Measurements from ENCODE around the gene HORMAD2.

HORMAD2 gene

DNA sequence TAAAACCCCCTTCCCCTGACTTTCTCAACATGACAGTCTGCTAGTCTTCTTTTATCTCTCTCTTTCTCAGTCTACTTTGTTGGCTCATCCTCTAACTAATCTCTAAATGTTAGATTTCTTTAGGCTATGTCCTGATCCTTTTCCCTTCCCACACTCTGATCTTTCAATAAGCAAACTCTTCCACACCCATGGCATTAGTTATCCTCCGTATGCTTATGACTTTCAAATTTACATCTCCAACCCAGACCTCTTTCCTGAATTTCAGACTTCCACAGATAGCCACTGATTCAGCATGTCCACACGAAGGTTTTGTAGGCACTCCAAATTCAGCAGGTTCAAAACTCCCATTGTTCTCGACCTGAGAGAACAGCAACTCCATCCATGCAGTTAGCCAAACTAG, 90.7 kb downstream of the HORMAD2 start:
- no peak for DNase-seq

DNA sequence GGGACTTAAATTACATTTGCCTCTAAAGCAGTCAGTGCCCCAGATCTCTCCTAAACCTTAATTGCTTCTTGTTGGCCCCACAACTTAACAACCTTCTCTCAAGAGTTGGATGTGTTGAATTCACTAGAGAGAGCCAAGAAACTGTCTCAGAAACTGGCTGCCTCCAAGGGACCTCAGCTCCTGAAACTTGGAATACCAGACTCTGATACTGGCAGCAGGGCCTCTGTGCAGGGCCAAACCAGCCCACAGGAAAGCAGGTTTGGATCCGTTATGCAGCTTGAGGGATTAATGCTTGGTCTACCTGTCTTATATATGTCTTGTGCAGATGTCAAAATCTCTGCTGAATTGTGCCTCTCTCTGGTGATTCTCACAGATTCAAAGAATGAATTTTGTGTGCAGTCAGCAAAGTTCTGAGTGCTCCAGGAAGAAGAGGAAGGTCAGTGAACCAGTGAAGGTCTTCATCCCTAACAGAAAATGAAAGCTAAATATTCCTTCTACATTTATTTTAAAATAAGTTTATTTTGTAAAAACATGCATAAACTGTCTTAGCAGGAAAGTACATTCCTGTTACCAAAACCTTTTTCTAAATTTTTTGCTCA, 95.5 kb downstream of the HORMAD2 start:
- no peak for DNase-seq

DNA sequence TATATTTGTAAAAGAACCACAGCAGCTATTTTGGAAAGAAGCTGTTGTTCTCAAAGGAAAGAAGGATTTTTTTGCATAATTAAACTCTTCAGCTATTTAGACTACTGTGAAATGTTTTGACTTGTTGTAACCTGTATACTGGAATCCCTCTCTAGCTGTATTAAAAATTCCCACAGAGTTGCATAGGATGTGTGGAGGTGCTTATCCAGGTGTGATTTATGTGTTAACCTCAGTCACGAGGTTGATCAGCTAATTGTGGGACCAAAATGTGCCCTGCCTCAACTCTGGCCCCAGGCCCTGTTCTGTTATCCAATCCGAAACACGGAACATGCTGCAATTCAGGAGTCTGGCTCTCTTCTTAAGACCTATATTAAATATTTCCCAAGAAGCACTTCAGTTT, 96.2 kb downstream of the HORMAD2 start:
- no peak for DNase-seq

DNA sequence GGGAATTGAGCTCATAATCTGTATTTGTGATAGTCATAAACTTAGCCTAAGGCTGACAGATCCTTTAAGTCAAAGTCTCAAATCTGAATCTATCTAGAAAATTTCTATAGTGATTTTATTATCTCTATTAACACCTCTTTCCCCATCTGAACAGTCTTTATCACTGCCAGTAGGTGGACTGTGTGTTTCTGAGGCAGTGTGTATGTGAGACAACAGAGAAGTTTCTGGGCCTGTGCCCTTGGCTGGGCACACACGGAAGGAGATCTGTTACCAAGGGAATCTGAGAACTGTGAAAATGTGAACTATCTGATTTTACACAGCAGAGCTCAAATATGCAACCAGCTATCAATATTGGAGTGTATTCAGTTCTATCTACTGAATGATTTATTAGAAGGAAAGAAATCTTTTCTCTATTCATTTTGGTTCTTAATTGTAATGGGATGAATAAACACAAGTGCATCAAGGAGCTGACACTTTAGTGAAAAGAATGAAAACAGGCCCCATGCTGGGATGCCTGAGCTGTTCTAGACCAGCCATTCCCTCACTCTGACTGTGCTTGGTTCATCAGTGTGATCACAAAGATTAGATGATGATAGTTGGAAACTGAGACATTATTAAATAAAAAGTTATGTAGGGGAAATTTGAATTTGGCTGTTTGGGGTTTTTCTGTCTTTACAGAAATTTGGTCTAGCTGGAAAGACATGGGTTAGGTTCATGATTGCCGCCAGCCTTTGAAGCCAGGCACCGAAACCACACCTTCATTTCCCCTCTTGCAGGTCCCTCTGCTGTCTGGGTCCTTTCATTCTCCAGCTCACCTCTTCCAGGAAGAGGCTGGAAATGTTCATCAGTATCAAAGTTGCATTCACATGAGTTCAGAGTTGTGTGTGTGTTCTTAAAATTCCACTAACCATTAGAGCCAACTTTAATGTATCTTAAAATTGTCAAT, 98.2 kb downstream of the HORMAD2 start:
- peak; percentile 38 to 51 for DNase-seq

DNA sequence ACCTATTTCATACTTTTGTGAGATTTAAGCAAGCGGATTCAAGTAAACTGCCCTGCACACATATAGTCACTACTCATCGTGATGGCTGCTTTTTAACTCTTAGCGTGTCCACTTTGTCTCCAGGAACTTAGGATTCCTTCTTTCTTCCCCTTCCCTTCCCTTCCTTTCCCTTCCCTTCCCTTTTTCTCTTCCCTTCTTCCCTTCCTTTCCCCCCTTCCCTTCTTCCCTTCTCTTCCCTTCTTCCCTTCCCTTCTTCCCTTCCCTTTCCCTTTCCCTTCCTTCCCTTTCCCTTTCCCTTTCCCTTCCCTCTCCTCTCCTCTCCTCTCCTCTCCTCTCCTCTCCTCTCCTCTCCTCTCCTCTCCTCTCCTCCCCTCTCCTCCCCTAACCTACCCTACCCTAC, 100.4 kb downstream of the HORMAD2 start:
- DNase-seq: no peak

DNA sequence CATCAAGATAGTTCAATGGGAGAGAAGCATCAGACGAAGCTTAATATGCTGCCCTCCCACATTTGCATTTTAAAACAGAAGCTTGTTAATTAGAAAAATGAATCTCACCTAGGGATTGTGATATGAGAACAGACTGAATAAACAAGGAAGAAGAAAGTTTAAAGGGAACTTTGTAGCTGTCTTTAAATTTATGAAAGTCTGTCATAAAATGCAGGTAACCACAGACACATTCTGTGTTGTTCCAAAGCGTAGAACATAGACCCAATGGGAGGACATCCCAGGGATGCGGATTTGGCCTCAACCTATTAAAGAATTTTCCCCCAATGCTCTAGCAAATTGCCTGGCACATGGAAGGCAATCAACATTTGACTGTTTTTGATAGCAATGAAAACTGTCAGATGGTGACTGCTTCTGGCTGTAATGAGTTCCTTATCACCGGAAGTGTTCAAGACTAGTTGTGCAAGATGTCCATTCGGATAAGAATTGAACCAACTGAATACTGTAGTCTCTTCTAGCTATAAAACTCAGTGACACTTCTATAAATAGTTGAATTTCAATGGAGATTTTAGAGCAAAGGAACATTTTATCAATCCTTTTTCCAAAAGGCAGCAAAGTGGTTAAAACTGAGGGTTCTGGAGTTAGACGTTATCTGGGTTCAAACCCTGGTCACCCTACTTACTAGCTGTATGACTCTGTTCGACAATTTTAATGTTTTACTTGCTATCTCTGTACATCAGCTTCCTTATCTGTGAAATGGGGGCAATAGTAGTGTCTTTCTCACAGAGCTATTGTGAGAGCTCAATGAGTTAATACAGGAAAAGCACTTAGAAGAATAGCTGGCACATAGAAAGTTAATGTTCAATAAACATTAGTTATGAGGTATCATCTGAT, 101.4 kb downstream of the HORMAD2 start:
- DNase-seq: no peak

DNA sequence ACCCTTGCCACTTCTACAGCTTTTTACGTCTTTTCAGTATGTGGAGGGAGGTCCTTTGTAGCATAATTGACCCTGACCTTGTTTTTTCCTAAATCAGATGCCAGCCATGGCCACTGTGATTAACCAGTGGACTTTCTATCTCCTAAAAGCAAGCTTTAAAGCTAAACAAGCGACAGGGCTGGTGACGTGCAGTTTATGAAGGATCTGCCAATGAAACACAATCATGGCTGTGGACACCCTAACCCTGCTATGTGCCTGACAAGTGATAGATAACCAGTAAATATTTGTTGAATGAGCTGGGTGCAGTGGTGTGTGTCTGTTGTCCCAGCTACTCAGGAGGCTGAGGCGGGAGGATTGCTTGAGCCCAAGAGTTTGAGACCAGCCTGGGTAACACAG, 102.1 kb downstream of the HORMAD2 start:
- no peak for DNase-seq

DNA sequence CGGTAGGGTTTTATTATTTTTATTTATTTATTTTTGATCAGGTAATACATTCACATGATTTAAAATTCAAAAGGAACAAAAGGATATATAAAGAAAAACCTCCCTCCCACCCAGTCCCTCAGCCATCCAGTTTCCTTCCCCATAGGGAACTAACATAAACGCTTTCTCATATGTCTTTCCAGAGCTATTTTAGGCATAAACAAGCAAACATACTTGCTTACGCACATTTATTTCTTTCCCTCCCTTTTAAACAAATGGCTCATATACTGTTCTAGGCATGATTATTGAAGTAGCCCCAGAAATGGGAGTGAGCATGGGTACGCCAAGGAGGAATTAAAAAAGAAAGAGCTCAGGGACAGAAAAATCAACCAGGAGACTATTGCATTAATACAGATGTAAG, 102.6 kb downstream of the HORMAD2 start:
- no peak for DNase-seq

DNA sequence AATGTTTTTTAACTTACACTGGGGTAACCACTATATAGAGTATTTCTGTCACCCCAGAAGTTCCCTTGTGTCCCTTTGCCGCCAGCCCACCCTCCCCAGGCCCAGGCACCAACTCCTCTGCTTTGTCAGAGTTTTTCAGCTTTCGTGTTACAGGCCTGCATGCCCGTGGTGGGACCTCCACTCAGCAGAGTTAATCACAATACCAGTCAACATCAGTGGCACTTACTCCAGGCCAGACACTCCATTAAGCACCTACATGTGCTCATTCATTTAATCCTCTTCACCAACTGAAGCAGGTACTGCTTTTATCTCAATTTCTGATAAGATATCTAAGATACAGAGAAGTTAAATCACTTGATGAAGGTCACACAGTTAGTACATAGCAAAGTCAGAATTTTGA, 103.0 kb downstream of the HORMAD2 start:
- DNase-seq: no peak

DNA sequence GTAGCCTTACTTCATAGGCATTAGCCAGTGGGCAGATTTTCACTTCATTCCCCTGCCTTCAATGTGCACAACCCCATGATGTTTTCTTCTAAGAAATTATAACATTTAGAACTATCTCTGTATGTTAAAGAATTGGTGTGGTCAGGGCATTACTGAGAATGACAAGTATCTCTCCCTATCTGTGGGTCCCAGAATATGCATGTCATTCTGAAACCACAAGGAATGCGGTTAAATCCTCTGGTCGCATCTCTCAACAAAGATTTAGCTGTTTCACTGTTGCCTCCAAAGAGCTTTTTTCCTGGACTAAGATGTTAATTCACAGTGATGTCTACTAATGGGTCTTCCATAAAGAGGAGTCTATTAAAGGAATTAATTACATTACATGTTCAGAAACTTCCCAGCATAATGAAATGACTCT, 103.6 kb downstream of the HORMAD2 start:
- DNase-seq: no peak

DNA sequence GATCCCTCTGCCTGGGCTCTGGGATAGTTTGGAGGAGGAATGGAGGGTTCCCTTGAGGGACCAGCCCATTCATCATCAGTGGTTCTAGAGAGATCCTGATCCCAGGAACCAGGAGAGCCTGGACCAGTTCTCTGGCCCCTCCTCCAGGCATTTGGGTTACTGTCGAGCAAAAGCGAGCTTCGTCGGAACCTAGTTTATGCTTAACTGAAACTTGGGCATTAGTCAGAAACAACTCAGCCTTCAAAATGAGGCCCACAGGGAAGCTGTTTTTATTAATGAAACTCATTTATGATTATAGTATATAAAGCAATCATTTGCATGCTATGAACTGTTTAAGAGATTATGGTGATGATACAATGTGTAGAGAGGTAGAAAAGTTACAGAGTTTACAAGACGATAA, 104.9 kb downstream of the HORMAD2 start:
- no peak for DNase-seq

DNA sequence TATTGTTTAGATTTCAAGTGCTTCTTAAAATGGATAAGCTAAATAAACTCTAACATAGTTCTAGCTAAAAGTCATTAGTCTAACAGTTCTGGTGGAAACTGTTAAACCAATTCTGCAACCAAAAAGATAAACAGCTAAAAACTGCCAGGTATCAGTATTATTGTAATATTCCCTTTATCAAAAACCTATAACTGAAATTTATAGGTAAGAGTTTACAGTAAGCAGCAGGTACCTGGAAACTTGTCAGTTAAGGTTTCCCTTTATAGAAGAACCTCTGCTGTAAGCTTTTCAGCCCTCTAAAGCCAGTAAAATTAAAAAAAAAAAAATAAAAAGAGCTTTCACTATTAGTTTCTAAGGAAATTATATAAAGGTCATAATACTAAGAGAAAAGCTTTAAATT, 105.3 kb downstream of the HORMAD2 start:
- no peak for DNase-seq

DNA sequence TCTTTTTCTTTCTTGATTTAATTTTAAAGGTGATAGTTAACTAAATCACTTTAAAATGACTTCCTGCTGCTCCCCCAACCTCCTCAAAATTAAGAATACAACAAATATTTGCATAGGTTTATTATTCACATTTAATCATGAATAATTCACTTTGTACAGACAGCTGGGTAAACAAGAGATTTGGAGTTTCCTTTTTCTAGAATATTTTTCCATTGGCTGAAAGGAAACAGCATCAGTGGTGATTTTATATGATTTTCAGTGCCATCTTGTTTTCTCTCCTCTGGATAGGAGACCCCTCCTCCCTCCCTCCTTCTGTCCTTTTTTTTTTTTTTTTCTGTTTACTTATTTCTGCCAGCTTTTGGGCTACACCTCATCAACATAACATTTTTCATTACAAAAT, 105.8 kb downstream of the HORMAD2 start:
- DNase-seq: no peak

DNA sequence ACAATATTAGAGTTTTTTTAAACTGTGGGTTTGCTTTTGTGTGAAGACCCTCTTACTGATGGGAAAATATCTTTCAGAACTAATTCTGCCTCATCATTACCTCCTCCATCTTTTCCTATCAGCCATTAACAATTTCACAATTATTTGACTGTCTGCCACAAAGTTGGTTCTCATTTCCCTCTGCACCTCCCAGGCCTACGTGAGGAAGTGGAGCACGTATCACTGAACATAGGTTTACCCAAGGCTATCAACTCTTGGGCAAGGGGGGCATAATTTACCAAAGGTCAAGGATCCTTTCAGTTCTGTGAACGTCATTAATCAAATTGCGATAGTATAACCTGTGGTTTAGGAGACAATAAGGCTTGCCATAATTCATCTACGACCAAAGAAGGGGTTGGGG, 106.2 kb downstream of the HORMAD2 start:
- DNase-seq: no peak

DNA sequence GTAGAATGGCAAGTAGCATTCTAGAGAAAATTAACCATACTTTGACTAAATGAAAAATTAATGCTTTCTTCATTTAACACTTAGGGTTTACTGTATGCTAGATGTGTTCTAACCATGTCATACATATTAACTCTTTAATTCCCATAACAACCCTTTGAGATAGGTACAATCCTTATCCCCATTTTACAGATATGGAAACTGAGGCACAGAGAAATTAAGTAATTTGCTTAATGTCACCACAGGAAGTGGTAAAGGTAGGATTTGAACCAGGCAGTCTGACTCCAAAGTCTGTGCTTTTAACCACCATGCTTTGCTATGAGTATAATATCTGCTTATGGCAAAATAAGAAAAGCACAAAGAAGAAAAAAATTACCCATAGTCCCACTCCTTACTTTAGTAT, 106.8 kb downstream of the HORMAD2 start:
- no peak for DNase-seq

DNA sequence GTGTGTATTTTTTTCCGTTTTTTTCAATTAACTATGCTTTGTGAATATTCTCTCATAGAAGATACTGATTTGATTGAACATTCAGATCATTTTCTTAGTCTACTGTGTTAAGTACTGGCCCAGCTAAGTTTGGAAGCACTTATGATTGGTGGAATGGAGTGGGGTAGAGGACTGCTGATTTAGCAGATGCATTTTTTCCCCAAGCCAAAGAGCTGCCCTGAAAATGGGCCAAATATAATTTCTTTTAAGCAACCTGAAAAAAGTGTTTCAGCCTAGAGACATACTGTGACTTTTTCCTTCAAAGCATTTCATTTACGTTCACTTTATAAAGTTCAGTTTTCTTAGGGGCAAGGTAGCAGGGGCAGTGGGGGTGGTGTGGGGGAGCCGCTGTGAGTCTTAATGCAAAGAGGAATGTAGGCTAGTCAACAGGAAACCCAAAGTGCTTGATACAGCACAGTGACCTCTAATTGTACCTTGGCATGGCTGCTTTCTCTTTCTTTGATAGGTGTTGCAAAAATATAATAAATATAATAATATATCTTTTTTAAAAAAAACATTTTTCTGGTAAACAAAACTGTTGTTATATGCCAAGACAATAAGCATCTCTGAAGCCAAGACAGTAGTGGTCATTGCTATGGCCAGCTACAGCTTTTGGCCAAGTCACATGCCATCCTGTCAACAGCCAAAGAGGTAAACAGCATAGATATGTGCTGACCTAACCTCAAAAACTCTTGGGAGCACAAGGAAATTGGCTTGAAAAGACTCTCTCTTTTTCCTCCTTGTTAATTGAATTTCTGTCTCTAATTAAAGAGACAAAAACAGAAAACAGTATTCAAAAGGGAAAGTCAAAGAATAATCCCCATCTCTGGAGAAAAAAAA, 107.5 kb downstream of the HORMAD2 start:
- no peak for DNase-seq

DNA sequence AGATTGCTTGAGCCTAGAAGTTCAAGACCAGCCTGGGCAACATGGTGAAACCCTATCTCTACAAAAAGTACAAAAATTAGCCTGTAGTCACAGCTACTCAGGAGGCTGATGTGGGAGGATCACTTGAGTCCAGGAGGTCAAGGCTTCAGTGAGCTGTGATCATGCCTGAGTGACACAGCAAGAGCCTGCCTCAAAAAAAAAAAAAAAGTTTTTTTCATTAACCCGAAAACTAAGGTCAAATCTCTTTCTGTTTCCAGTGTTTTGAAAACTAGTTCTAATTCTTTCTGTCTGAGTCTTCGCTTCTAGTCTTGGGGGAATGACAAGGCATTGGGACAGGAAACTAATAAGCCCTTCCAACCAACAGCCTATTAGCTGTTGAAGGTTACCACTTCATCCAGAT, 108.6 kb downstream of the HORMAD2 start:
- DNase-seq: no peak

DNA sequence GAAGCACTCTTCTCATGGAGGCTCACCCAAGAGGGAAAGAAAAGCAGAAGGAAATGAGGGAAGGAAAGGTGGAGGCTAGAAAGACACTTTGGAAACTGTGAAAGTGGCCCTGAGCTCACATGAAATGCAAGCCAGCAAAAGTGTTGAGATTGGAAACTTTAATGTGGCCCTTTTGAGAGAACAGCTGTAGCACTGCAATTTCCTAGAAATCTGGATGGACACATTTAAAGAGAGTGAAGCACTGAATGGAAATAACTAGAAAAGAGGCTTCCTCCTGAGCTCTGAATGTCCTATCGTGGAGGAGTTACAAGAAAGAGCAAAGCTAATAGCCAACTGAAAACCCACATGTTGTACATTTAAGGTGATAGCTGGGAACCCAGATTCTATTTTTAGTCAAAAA, 110.3 kb downstream of the HORMAD2 start:
- DNase-seq: no peak

DNA sequence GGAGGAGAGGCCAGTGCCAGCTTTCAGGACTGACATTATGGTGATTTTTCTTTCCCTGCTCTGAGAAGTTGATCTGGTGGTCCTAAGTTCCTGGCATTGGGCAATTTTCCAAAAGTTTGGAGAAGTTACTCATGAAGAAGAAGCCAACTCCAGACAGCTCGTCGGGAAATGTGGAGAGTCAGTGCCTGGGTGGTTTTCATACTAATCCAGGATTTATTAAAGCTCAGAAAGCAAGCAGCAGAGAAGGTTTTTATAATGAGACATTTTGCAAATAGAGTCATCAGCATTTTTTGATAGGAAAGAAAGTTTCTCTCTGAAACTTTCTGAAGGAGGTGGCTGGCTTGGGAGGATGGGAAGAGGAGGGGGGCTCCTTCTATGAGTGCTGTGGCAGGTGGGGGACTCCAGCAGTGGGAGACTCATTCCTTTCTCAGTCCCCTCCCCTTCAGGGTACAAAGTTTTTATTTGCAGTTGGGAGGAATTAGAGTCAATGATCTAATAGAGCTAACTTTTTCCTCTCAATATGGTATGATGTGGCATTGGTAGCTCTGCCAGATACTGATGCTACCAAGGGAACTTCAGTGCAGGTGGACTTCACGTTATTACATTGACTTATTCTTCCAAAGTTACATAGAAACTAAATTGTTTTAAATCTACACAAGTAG, 110.9 kb downstream of the HORMAD2 start:
- no peak for DNase-seq

DNA sequence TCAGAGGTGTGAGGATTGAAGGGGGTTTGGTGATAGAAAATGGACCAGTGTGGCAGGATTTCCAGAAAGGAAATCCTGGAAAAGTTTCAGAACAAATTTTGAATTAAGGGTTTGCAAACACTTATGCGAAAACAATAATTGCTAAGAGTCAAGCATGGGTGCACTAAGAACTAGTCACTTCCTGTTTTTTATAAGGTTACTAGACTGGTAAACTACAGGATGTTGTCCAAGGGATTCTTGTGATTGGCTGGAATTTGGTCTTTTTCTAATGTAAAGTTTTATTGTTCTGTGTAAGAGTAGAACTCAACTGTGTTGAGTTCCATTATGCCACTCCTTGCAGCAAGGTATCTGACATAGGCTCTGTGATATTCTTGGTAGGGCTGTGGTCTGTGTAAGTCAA, 112.2 kb downstream of the HORMAD2 start:
- DNase-seq: no peak

DNA sequence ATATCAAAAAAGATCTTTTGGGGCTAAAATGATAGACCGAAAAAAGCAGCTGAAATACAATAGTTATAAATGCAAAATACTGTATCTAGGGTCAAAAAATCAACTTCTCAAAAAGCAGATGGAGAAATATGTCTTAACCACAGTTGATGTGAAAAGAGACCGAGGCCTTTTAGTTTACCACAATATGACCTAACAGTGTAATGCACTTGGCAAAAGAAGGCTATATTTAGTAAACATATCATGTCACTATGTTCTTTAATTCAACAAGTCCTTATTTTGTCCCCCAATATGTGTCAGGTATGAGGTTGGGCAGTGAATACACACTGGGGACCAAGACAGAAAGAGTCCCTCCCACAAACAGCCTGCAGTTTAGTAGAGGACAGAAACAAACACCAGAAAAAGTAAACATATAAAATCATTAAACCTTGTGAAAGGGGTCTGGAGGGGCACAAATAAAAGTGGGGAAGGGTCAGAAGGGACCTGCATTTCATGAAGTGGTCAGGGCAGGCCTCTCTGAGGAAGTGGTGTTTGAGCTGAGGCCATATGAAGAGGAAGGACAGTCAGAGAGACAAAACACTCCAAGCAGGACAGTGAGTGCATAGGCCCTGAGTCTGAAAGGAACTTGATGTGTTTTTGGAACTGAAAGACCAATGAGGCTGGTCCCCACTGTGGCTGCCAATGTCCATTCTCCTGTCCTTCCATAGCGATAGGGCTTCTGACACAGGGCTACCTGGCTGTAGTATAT, 112.9 kb downstream of the HORMAD2 start:
- no peak for DNase-seq
